Panc1 (cell line): Measurements from ENCODE around the gene FLT1.

Experiments
- CTCF ChIP-seq: fragments of 450-650 bp; IDR thresholded peaks from 2 replicates; pipeline ENCODE4 v1.5.1; 2017; ENCODE audit warnings: mild to moderate bottlenecking
- REST ChIP-seq, 2 experiments: IDR thresholded peaks; 2 replicates each; pipeline ENCODE4 v1.6.1; 2011 to 2012; ENCODE audit warnings: low read depth in 2 of 2, control low read depth in 1 of 2, low read length in 1 of 2, mild to moderate bottlenecking in 1 of 2, moderate library complexity in 1 of 2; ENCODE audit not compliant: insufficient read depth in 1 of 2

DNA sequence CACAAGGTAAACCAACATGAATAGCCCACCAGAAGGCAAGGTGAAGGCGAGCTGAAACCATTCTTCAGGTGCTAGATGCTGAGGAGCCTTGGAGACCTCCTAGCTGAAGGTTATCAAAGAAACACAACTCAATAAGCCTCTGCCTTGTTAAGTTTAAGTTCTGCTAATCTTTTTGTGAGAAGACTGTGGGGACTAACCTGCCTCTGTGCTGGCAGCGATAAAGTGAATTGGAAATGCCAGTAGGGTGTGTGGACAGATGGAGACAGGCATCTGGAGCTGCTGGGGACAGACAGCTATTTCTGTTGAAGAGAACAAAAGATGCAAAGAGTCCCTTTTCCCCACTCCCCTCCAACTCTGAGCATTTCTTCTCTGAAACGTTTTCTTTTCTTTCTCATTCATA, 33.5 kb upstream of the FLT1 start:
- TF ChIP-seq CTCF (no peak), REST (IDR thresholded peaks at IDR 0.05; ENCODE audit: insufficient read depth in 1 of 2, low read depth in 2 of 2, low read length in 1 of 2) (no peak)
